MCF 10A (cell line): ENCODE data around the gene EME2. TPM values are rescaled to one million over a fixed set of nuclear protein-coding genes. Genes with fewer than 3 reads are reported as not detected.

ENCODE experiments used
- BruUV-seq: library from RNA; stranded (reverse); fragments of 400-500 nt; replicated peaks from 2 replicates; lab custom pipeline; 2021; lab: Mats Ljungman, UMichigan
- CTCF ChIA-PET: fragments of 300-600 bp; sonication (Branson Sonifier 250); formaldehyde crosslinking; extraction: SDS; loops from one replicate; lab custom pipeline; 2021; ENCODE audit warnings: antibody characterized with exemption, inconsistent platforms; lab: Yijun Ruan, JAX
- POLR2A ChIA-PET: fragments of 300-600, 350-650 bp; sonication (Branson Sonifier 250); formaldehyde crosslinking; extraction: SDS; loops from one replicate; lab custom pipeline; 2020; ENCODE audit warnings: antibody characterized with exemption, inconsistent platforms; lab: Yijun Ruan, JAX
- DNase-seq: peaks from one replicate; pipeline ENCODE4 v3.0.0-alpha.2; 2018; ENCODE audit not compliant: unreplicated experiment
- H3K27ac Mint-ChIP-seq: one replicate; pipeline ENCODE4 v1.8.0; 2022; ENCODE audit warnings: mild to moderate bottlenecking, low read depth, mixed read lengths; ENCODE audit not compliant: unreplicated experiment
- H3K27me3 Mint-ChIP-seq: one replicate; pipeline ENCODE4 v1.8.0; 2022; ENCODE audit warnings: mixed read lengths; ENCODE audit not compliant: insufficient read depth, unreplicated experiment
- H3K36me3 Mint-ChIP-seq: one replicate; pipeline ENCODE4 v1.8.0; 2022; ENCODE audit warnings: mild to moderate bottlenecking, moderate library complexity, mixed read lengths; ENCODE audit not compliant: insufficient read depth, unreplicated experiment
- H3K4me1 Mint-ChIP-seq: one replicate; pipeline ENCODE4 v1.8.0; 2022; ENCODE audit warnings: mixed read lengths; ENCODE audit not compliant: insufficient read depth, unreplicated experiment
- H3K4me3 Mint-ChIP-seq: one replicate; pipeline ENCODE4 v1.8.0; 2022; ENCODE audit warnings: mild to moderate bottlenecking, moderate library complexity, mixed read lengths; ENCODE audit not compliant: unreplicated experiment
- H3K9me3 Mint-ChIP-seq: one replicate; pipeline ENCODE4 v1.8.0; 2022; ENCODE audit warnings: mixed read lengths; ENCODE audit not compliant: unreplicated experiment
- CTCF ChIP-seq: fragments of 200-600 bp; IDR thresholded peaks from one replicate; pipeline ENCODE4 v1.8.0; 2022; ENCODE audit warnings: antibody characterized with exemption, mild to moderate bottlenecking; ENCODE audit not compliant: unreplicated experiment
- intact Hi-C: fragments of 100-400 bp; cut with micrococcal nuclease; formaldehyde crosslinking; loops from 2 replicates; pipeline ENCODE4 v1.14.1; 2022
- total RNA-seq: library from RNA; stranded (reverse); gene quantifications from 2 replicates; pipeline ENCODE4 v1.2.3, GENCODE V29; 2022

EME2 gene
- total RNA-seq, 1 experiment from 2014 or later: 20.6 TPM

DNA sequence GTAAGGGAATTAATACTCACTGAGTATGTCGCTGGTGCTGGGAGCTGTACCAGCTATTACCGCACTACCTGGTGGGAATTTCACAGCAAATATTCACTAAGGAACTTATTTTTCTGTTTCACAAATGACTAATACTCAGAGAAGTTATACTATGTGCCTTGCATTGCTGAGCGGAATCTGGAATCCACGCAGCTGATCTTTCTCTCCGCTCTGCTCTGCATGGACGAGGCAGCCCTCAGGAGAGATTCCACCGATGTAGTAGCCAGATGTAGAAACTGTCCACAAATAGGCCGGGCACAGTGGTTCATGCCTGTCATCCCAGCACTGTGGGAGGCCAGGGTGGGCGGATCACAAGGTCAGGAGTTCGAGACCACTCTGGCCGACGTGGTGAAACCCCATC lies 18.4 kb upstream of the EME2 start:
- Mint-ChIP-seq H3K4me3 (no peak overlapping the region), H3K36me3 (peaks cover 45% of the 10 kb centered on the region), H3K4me1 (peaks cover 12% of the 10 kb centered on the region), H3K9me3 (no peaks in the 10 kb centered on the region), H3K27ac (peak overlapping the region; percentile 64), H3K27me3 (no peaks in the 10 kb centered on the region)
- ChIA-PET CTCF (interaction anchor here (0.6 to 1.6 kb wide), 4 partner anchors 31 to 340 kb away, joined by 3 to 6 read pairs (median 5); no protein-coding TSS in a partner anchor), POLR2A (interaction anchor here (0.6 to 3.8 kb wide), 7 partner anchors 8 to 1158 kb away, joined by 4 to 30 read pairs (median 20); partner anchors contain the start of genes EME2, FLYWCH1, MAPK8IP3 and MRPS34)
- no peak for TF ChIP-seq CTCF
- no TSS peak for BruUV-seq
- no peak for DNase-seq
- intact Hi-C loops: loop anchor here (1.0 kb wide), 1 partner anchor 8 kb away; no protein-coding TSS in a partner anchor

DNA sequence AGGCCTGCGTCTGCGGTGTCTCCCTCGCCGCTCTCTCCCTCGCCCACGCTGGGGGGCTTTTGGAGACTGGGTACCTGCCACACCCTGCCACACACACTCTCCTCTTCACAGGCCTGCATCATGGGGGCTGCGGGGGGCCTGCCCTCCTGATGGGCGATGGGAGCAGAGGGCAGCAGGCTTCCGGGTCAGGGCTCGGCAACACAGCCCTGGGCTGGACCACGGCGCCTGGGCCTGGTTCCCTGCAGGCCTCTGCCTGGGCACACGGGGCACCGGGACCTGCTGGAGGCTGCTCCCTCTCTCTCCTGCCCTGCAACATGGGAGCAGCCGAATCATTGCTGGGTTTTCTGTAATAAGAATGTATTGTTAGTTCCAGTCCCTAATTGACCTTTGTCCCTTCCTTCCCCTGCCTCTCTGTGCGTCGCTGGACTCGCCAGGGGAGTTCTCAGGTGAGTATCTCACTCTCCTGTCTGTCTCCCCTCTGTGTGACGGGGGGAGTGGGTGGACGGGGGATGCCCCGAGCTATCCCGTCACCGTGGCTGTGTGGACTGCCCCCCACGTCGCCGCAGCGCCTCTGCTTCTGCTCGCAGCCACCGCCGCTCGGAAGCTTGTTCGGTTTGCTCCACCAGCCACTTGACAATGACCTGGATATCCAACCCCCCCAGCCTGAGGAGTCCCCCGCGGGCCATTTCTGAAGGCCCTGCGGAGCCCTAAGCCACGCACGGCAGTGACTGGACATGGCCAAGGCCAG lies 14.7 kb upstream of the EME2 start:
- BruUV-seq: no TSS peak
- H3K9me3 Mint-ChIP-seq: no peaks in the 10 kb centered on the region
- TF ChIP-seq CTCF: no peak
- ChIA-PET CTCF (interaction anchor here (0.5 to 0.8 kb wide), 2 partner anchors 16 to 66 kb away, joined by 3 read pairs; no protein-coding TSS in a partner anchor), POLR2A (no interaction called here)
- no peak for DNase-seq
- H3K27ac Mint-ChIP-seq: no peak overlapping the region
- peaks cover 41% of the 10 kb centered on the region for H3K36me3 Mint-ChIP-seq
- H3K4me3 Mint-ChIP-seq: no peak overlapping the region
- intact Hi-C loops: no loop called here
- no peaks in the 10 kb centered on the region for H3K27me3 Mint-ChIP-seq
- H3K4me1 Mint-ChIP-seq: peaks cover 12% of the 10 kb centered on the region

GRCh38 chr16:1758923-1759322 lies 13.7 kb upstream of the EME2 start:
- Mint-ChIP-seq H3K27ac (no peak overlapping the region), H3K4me3 (no peak overlapping the region), H3K36me3 (peaks cover 38% of the 10 kb centered on the region), H3K4me1 (peaks cover 12% of the 10 kb centered on the region), H3K9me3 (no peaks in the 10 kb centered on the region), H3K27me3 (no peaks in the 10 kb centered on the region)
- TF ChIP-seq CTCF: no peak
- ChIA-PET POLR2A (no interaction called here), CTCF (no interaction called here)
- intact Hi-C loops: no loop called here
- BruUV-seq: no TSS peak
- no peak for DNase-seq

DNA sequence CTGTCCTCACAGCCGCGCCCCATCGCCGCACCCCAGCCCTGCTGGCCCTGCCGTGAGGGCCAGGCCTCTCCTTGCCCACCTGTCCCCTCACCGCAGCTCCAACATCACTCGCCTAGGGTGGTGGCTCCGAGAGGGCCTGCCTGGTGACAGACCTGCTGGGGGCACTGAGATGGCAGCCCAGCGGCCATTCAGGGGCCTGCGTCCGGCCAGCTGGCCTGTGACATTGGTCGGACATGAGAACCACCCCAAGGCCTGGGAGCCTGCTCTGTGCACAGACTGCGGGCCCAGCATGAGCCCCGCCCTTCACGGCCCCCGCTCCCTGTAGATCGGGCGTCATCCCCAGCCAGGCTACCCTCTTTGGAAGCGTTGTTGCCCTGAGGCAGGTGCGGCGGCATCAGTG lies 13.1 kb upstream of the EME2 start:
- Mint-ChIP-seq H3K36me3 (peaks cover 42% of the 10 kb centered on the region), H3K4me3 (no peak overlapping the region), H3K27ac (no peak overlapping the region), H3K9me3 (no peaks in the 10 kb centered on the region), H3K4me1 (peaks cover 11% of the 10 kb centered on the region), H3K27me3 (no peaks in the 10 kb centered on the region)
- CTCF ChIA-PET: no interaction called here
- no TSS peak for BruUV-seq
- intact Hi-C loops: no loop called here
- no peak for DNase-seq
- POLR2A ChIA-PET: no interaction called here
- no peak for TF ChIP-seq CTCF
